WTC11 (cell line): ENCODE measurements around the gene BACH2. TPM values are rescaled to one million over a fixed set of nuclear protein-coding genes. Genes with fewer than 3 reads are reported as not detected.
"Not testable (repeated sequence)": the region's sequence is repeated elsewhere in the genome, so short reads cannot be mapped to it uniquely, and the experiment has no call there.

Experiments used
- ATAC-seq: fragments of 200-7000 bp; cut with Tn5 transposase; 2 replicates; pipeline ENCODE4 v1.10.0; 2021; ENCODE audit warnings: mild to moderate bottlenecking, moderate library complexity
- CTCF ChIA-PET: fragments of 300-600 bp; sonication (Branson Sonifier 250); formaldehyde crosslinking; loops from one replicate; lab custom pipeline; 2021; ENCODE audit warnings: antibody characterized with exemption; lab: Charles Lee
- POLR2A ChIA-PET: fragments of 350-600 bp; sonication (Branson Sonifier 250); formaldehyde crosslinking; loops from one replicate; lab custom pipeline; 2021; ENCODE audit warnings: antibody characterized with exemption; lab: Charles Lee
- DNase-seq: peaks from one replicate; pipeline ENCODE4 v3.0.0; 2021; ENCODE audit warnings: low spot score
- H3K27ac Mint-ChIP-seq: 2 replicates; pipeline ENCODE4 v1.8.0; 2021; ENCODE audit warnings: mixed read lengths
- H3K27me3 Mint-ChIP-seq: 2 replicates; pipeline ENCODE4 v1.8.0; 2021; ENCODE audit warnings: low read depth, mild to moderate bottlenecking, moderate library complexity, mixed read lengths
- H3K36me3 Mint-ChIP-seq: 2 replicates; pipeline ENCODE4 v1.8.0; 2021; ENCODE audit warnings: mixed read lengths
- H3K4me1 Mint-ChIP-seq: 2 replicates; pipeline ENCODE4 v1.8.0; 2022; ENCODE audit warnings: mixed read lengths
- H3K4me3 Mint-ChIP-seq: 2 replicates; pipeline ENCODE4 v1.8.0; 2021; ENCODE audit warnings: mild to moderate bottlenecking, moderate library complexity, mixed read lengths
- H3K9me3 Mint-ChIP-seq: 2 replicates; pipeline ENCODE4 v1.8.0; 2021; ENCODE audit warnings: mixed read lengths
- EMX1 ChIP-seq: fragments of 250-450 bp; sonication (Bioruptor Pico); IDR thresholded peaks from 2 replicates; pipeline ENCODE4 v1.8.0; 2021; ENCODE audit warnings: mild to moderate bottlenecking
- FOXK1 ChIP-seq: sonication (generic); formaldehyde crosslinking; IDR thresholded peaks from 2 replicates; pipeline ENCODE4 v1.8.0; 2022; ENCODE audit warnings: mild to moderate bottlenecking, moderate library complexity, missing genetic modification reagents
- HMGA2 ChIP-seq: fragments of 250-450 bp; sonication (Bioruptor Pico); IDR thresholded peaks from 2 replicates; pipeline ENCODE4 v1.4.0; 2021; ENCODE audit warnings: mild to moderate bottlenecking, moderate library complexity
- JAZF1 ChIP-seq: fragments of 250-450 bp; sonication (Bioruptor Pico); IDR thresholded peaks from 2 replicates; pipeline ENCODE4 v1.9.0; 2021; ENCODE audit warnings: moderate library complexity, mild to moderate bottlenecking, inconsistent platforms
- KAT7 ChIP-seq: sonication (generic); formaldehyde crosslinking; IDR thresholded peaks from 2 replicates; pipeline ENCODE4 v1.8.1; 2023; ENCODE audit warnings: missing genetic modification reagents, mild to moderate bottlenecking, borderline replicate concordance
- MYBL2 ChIP-seq: sonication (generic); formaldehyde crosslinking; IDR thresholded peaks from 2 replicates; pipeline ENCODE4 v1.8.1; 2023; ENCODE audit warnings: mild to moderate bottlenecking, moderate library complexity, missing genetic modification reagents
- NFATC4 ChIP-seq: fragments of 250-450 bp; sonication (Bioruptor Pico); IDR thresholded peaks from 2 replicates; pipeline ENCODE4 v1.9.0; 2021; ENCODE audit warnings: mild to moderate bottlenecking
- NFE2L1 ChIP-seq: sonication (generic); formaldehyde crosslinking; IDR thresholded peaks from 2 replicates; pipeline ENCODE4 v1.8.1; 2023; ENCODE audit warnings: missing genetic modification reagents
- RELA ChIP-seq: sonication (generic); formaldehyde crosslinking; IDR thresholded peaks from 2 replicates; pipeline ENCODE4 v1.8.1; 2022; ENCODE audit warnings: missing genetic modification reagents, mild to moderate bottlenecking, borderline replicate concordance
- SOX15 ChIP-seq: fragments of 250-450 bp; sonication (Bioruptor Pico); IDR thresholded peaks from 2 replicates; pipeline ENCODE4 v1.9.0; 2021; ENCODE audit warnings: mild to moderate bottlenecking
- ZNF121 ChIP-seq: sonication (generic); formaldehyde crosslinking; IDR thresholded peaks from 2 replicates; pipeline ENCODE4 v1.8.0; 2023; ENCODE audit warnings: missing genetic modification reagents
- ZNF138 ChIP-seq: sonication (generic); formaldehyde crosslinking; conservative IDR thresholded peaks from 2 replicates; pipeline ENCODE4 v1.8.1; 2022; ENCODE audit warnings: mild to moderate bottlenecking, moderate library complexity, missing genetic modification reagents
- ZNF219 ChIP-seq: sonication (generic); formaldehyde crosslinking; IDR thresholded peaks from 2 replicates; pipeline ENCODE4 v1.8.0; 2023; ENCODE audit warnings: missing genetic modification reagents, mild to moderate bottlenecking, borderline replicate concordance
- ZNF232 ChIP-seq: sonication (generic); formaldehyde crosslinking; IDR thresholded peaks from 2 replicates; pipeline ENCODE4 v1.8.0; 2022; ENCODE audit warnings: mild to moderate bottlenecking, missing genetic modification reagents
- total RNA-seq: library from RNA; stranded (reverse); gene quantifications from 3 replicates; pipeline ENCODE4 v1.2.3, GENCODE V29; 2021
- TF ChIP-seq, protein P1 (sequence below): fragments of 250-450 bp; sonication (Bioruptor Pico); IDR thresholded peaks from 2 replicates; pipeline ENCODE4 v1.8.0; 2021; ENCODE audit warnings: mild to moderate bottlenecking
- TF ChIP-seq, protein P2 (sequence below): sonication (generic); formaldehyde crosslinking; IDR thresholded peaks from 2 replicates; pipeline ENCODE4 v1.8.0; 2022; ENCODE audit warnings: mild to moderate bottlenecking, missing genetic modification reagents
- TF ChIP-seq, protein P3 (sequence below): sonication (generic); formaldehyde crosslinking; IDR thresholded peaks from 2 replicates; pipeline ENCODE4 v1.8.1; 2023; ENCODE audit warnings: mild to moderate bottlenecking, moderate library complexity, missing genetic modification reagents
- TF ChIP-seq, protein P4 (sequence below): sonication (generic); formaldehyde crosslinking; IDR thresholded peaks from 2 replicates; pipeline ENCODE4 v1.8.1; 2022; ENCODE audit warnings: low read depth, missing genetic modification reagents, borderline replicate concordance
- TF ChIP-seq, protein P5 (sequence below): fragments of 250-450 bp; sonication (Bioruptor Pico); IDR thresholded peaks from 2 replicates; pipeline ENCODE4 v1.9.0; 2021; ENCODE audit warnings: mild to moderate bottlenecking

Gene BACH2
- total RNA-seq, 1 experiment from 2014 or later = 5.9 TPM

DNA sequence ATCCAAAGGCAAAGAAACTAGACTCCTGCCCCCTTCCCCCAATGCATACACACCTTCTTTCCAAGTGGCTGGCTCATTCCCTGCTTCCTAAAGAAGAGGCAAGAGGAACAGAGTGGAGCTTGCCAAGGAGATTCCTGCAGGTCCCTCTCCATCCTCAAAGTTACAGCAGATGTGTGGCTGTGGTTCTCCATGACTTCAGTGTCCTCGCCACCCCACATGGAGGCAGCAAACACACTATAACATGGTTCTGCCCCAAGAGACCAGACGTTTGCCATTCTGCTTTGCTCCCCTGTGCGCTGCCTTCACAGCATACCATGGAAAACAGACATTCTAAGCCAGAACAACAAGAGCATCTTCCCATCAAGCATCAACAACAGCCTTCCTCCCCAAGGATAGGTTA is 84.4 kb downstream of the BACH2 start:
- Mint-ChIP-seq H3K27me3 (no peaks in the 10 kb centered on the region), H3K4me1 (0 out of 2 replicates have a peak, but pooled peaks cover 7% of the 10 kb centered on the region), H3K27ac (no peak overlapping the region), H3K4me3 (no peak overlapping the region), H3K36me3 (no peaks in the 10 kb centered on the region), H3K9me3 (peaks cover 5% of the 10 kb centered on the region; the same call in 1 of the 2 replicates)
- DNase-seq (no peak), ATAC-seq (peak; percentile 39)
- CTCF ChIA-PET = interaction anchor here (1.0 kb wide), 2 partner anchors 18 to 272 kb away, joined by 3 read pairs; no protein-coding TSS in a partner anchor
- POLR2A ChIA-PET = no interaction called here
- no peak for TF ChIP-seq NFE2L1
- no peak for TF ChIP-seq RELA (CRISPR knock-in tag)
- no peak for TF ChIP-seq NFATC4 (CRISPR knock-in tag)
- TF ChIP-seq ZNF121 (CRISPR knock-in tag) = no peak
- no peak for TF ChIP-seq JAZF1 (CRISPR knock-in tag)
- TF ChIP-seq MYBL2 (CRISPR knock-in tag) = no peak
- no peak for TF ChIP-seq ZNF219 (CRISPR knock-in tag)
- no peak for TF ChIP-seq ZNF232 (CRISPR knock-in tag)
- TF ChIP-seq, protein P1, sequence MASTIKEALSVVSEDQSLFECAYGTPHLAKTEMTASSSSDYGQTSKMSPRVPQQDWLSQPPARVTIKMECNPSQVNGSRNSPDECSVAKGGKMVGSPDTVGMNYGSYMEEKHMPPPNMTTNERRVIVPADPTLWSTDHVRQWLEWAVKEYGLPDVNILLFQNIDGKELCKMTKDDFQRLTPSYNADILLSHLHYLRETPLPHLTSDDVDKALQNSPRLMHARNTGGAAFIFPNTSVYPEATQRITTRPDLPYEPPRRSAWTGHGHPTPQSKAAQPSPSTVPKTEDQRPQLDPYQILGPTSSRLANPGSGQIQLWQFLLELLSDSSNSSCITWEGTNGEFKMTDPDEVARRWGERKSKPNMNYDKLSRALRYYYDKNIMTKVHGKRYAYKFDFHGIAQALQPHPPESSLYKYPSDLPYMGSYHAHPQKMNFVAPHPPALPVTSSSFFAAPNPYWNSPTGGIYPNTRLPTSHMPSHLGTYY (CRISPR knock-in tag) = no peak

DNA sequence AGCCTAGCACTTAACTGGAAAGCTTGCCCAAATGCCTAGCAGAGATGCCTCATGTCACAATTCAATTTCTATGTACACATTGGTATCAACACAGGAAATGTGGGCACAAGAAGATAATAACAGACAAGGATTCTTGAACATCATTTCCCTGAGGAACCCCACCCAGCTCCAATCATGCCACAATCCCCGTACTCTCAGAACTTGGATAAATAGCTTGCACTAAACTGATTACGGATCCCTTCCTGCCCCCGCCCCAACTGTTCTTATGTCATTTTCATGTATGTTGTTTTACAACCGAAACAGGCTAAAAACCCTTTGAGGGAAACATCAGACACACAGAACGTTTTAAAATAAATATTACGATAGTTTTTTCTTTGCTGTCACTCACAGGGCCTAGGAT is 87.1 kb downstream of the BACH2 start:
- Mint-ChIP-seq H3K4me3 (no peak overlapping the region), H3K27ac (no peak overlapping the region), H3K4me1 (0 out of 2 replicates have a peak, but pooled peaks cover 3% of the 10 kb centered on the region), H3K36me3 (no peaks in the 10 kb centered on the region), H3K27me3 (no peaks in the 10 kb centered on the region)
- CTCF ChIA-PET = no interaction called here
- TF ChIP-seq ZNF138 (CRISPR knock-in tag) = no peak
- TF ChIP-seq, protein P2, sequence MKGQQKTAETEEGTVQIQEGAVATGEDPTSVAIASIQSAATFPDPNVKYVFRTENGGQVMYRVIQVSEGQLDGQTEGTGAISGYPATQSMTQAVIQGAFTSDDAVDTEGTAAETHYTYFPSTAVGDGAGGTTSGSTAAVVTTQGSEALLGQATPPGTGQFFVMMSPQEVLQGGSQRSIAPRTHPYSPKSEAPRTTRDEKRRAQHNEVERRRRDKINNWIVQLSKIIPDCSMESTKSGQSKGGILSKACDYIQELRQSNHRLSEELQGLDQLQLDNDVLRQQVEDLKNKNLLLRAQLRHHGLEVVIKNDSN = no peak
- no peak for TF ChIP-seq HMGA2 (CRISPR knock-in tag)
- TF ChIP-seq, protein P3, sequence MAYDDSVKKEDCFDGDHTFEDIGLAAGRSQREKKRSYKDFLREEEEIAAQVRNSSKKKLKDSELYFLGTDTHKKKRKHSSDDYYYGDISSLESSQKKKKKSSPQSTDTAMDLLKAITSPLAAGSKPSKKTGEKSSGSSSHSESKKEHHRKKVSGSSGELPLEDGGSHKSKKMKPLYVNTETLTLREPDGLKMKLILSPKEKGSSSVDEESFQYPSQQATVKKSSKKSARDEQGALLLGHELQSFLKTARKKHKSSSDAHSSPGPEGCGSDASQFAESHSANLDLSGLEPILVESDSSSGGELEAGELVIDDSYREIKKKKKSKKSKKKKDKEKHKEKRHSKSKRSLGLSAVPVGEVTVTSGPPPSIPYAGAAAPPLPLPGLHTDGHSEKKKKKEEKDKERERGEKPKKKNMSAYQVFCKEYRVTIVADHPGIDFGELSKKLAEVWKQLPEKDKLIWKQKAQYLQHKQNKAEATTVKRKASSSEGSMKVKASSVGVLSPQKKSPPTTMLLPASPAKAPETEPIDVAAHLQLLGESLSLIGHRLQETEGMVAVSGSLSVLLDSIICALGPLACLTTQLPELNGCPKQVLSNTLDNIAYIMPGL (CRISPR knock-in tag) = no peak
- TF ChIP-seq SOX15 (CRISPR knock-in tag) = no peak
- no peak for TF ChIP-seq EMX1 (CRISPR knock-in tag)
- no peak for TF ChIP-seq ZNF232 (CRISPR knock-in tag)
- TF ChIP-seq, all 79 proteins: peak for 0
- POLR2A ChIA-PET = no interaction called here
- DNase-seq = no peak
- peaks cover 5% of the 10 kb centered on the region; the same call in 1 of the 2 replicates for H3K9me3 Mint-ChIP-seq
- ATAC-seq = no peak

DNA sequence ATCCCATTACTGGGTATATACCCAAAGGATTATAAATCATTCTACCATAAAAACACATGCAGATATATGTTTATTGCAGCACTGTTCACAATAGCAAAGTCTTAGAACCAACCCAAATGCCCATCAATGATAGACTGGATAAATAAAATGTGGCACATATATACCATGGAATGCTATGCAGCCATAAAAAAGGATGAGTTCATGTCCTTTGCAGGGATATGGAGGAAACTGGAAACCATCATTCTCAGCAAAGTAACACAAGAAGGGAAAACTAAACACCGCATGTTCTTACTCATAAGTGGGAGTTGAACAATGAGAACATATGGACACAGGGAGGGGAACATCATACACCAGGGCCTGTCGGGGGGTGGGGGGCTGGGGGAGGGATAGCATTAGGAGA is 88.0 kb downstream of the BACH2 start:
- DNase-seq, H3K27ac Mint-ChIP-seq, H3K4me1 Mint-ChIP-seq, H3K4me3 Mint-ChIP-seq, H3K36me3 Mint-ChIP-seq, POLR2A ChIA-PET, CTCF ChIA-PET, H3K27me3 Mint-ChIP-seq, H3K9me3 Mint-ChIP-seq, ATAC-seq: not testable (repeated sequence)

DNA sequence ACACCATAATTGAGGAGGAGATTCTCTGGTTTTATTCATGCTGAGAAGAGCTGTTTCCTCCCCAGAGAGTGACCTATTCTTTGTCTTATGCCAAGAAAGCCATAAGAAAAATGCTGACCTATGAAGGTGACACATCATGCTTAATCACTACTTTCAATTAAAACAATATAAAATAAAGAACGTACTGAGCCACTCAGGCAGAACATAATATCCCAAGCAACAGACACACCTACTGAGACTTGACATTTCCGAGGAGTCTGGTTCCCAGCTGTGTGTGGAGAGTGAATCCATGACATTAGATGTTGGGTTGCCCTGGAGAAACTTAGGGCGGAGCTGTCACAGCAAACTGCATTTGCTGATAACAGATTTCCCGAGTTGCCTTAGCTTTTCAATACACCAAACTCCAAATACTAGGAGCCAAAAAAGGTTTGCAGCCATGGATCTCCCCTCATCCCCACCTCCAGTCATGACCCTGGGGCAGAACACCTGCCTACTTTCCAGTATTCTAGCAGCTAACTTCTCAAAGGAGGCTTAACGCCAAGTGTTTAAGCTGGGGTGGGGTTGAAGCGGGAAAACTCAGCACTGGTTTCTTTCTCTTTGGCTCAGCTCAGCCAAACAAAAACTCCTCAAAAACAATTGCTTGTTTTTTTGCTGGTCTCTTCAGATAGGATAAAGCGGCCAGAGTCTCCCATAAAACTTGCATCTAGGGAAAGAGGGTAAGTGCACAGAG is 92.2 kb downstream of the BACH2 start:
- no peaks in the 10 kb centered on the region for H3K27me3 Mint-ChIP-seq
- TF ChIP-seq, protein P4, sequence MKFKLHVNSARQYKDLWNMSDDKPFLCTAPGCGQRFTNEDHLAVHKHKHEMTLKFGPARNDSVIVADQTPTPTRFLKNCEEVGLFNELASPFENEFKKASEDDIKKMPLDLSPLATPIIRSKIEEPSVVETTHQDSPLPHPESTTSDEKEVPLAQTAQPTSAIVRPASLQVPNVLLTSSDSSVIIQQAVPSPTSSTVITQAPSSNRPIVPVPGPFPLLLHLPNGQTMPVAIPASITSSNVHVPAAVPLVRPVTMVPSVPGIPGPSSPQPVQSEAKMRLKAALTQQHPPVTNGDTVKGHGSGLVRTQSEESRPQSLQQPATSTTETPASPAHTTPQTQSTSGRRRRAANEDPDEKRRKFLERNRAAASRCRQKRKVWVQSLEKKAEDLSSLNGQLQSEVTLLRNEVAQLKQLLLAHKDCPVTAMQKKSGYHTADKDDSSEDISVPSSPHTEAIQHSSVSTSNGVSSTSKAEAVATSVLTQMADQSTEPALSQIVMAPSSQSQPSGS = no peak
- no peak for TF ChIP-seq KAT7 (CRISPR knock-in tag)
- TF ChIP-seq, protein P2 = no peak
- TF ChIP-seq, protein P5, sequence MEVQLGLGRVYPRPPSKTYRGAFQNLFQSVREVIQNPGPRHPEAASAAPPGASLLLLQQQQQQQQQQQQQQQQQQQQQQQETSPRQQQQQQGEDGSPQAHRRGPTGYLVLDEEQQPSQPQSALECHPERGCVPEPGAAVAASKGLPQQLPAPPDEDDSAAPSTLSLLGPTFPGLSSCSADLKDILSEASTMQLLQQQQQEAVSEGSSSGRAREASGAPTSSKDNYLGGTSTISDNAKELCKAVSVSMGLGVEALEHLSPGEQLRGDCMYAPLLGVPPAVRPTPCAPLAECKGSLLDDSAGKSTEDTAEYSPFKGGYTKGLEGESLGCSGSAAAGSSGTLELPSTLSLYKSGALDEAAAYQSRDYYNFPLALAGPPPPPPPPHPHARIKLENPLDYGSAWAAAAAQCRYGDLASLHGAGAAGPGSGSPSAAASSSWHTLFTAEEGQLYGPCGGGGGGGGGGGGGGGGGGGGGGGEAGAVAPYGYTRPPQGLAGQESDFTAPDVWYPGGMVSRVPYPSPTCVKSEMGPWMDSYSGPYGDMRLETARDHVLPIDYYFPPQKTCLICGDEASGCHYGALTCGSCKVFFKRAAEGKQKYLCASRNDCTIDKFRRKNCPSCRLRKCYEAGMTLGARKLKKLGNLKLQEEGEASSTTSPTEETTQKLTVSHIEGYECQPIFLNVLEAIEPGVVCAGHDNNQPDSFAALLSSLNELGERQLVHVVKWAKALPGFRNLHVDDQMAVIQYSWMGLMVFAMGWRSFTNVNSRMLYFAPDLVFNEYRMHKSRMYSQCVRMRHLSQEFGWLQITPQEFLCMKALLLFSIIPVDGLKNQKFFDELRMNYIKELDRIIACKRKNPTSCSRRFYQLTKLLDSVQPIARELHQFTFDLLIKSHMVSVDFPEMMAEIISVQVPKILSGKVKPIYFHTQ (CRISPR knock-in tag) = no peak
- no peak for TF ChIP-seq HMGA2 (CRISPR knock-in tag)
- TF ChIP-seq NFE2L1 = no peak
- TF ChIP-seq FOXK1 (CRISPR knock-in tag) = no peak

More for the DNA sequence above, 92.2 kb downstream of the BACH2 start:
- ChIA-PET POLR2A (no interaction called here), CTCF (interaction anchor here (0.6 to 1.1 kb wide), 4 partner anchors 10 to 1124 kb away, joined by 3 to 4 read pairs (median 3); partner anchors contain the start of gene PNRC1)
- no peak overlapping the region for H3K27ac Mint-ChIP-seq
- H3K4me3 Mint-ChIP-seq = no peak overlapping the region
- DNase-seq (no peak), ATAC-seq (no peak)
- H3K4me1 Mint-ChIP-seq = no peaks in the 10 kb centered on the region
- peaks cover under 1% of the 10 kb centered on the region for H3K36me3 Mint-ChIP-seq
- H3K9me3 Mint-ChIP-seq = peaks cover 6% of the 10 kb centered on the region
